ENCODE data around the gene GTPBP4. TPM values are rescaled to one million over a fixed set of nuclear protein-coding genes. Genes with fewer than 3 reads are reported as not detected.

Gene GTPBP4
- total and polyA plus RNA-seq, 9 of the 15 experiments (the other 6 are each of a cell fraction or from before 2014, with no cell fraction given): 79.0 to 155 (median 128) TPM

DNA sequence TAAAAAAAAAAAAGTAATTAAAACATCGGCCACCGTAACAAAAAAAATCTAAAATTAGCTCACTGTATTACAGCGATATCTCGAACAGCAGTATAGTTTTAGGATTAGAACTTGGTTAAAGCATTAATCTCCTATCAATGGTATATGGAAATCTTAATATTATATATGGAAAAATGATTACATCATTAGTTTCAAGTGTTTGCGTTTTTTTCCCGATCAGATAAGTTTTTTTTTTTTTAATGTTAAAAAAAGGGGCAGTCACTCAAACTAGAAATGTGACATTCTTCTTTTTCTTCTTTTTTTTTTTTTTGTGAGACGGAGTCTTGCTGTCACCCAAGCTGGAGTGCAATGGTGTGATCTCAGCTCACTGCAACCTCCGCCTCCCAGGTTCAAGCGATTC is 53.3 kb downstream of the GTPBP4 start (continued):
- TF ChIP-seq E2F4 (CRISPR knock-in tag; IDR thresholded peaks at IDR 0.05; ENCODE audit: low read depth) (no peak), ZC3H11A (IDR thresholded peaks at IDR 0.05; ENCODE audit: low read depth, low read length) (no peak), TCF7 (IDR thresholded peaks at IDR 0.05; ENCODE audit: borderline replicate concordance) (no peak)

DNA sequence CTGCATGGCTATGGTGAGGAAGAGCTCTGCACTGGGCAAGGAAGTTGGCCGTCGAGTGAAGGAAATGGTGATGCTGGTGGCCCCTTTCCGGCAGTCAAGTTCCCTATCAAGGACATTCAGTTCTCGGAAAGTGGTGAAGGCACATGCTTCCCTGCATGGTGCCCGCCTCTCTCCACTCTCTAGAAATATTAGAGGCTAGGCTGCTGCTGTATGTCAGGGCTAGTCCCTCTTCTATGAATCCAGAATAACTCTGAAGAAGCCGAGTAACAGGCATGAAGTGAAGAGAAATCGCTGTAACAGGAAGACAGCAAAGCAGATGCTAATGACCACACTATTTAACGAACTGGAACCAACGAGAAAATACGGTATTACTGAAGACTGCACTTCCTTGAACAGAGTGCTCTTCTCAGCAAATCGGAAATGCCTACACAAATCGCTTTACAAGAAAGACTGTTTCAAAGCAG is 55.3 kb downstream of the GTPBP4 start:
- BruUV-seq (replicated peaks): no TSS peak
- peaks cover 35% of the 10 kb centered on the region for H4K20me1 ChIP-seq (replicated peaks; ENCODE audit: control insufficient read depth, insufficient read depth, low read length)
- H3K79me2 ChIP-seq (ENCODE audit: control insufficient read depth, insufficient read depth, low read length): peaks cover 46% of the 10 kb centered on the region
- peaks cover 13% of the 10 kb centered on the region for H3K9me1 ChIP-seq (ENCODE audit: control insufficient read depth, insufficient read depth, low read length)
- WGBS (ENCODE audit: insufficient coverage, low coverage, missing lambda C conversion rate): 91% methylated on average over 12 of the region's 12 CpGs
- H2AFZ ChIP-seq (ENCODE audit: low read depth, low read length): no peak overlapping the region
- POLR2A ChIA-PET: interaction anchor here (0.5 to 1.2 kb wide), 2 partner anchors 11 to 24 kb away, joined by 3 read pairs; no protein-coding TSS in a partner anchor
- no peaks in the 10 kb centered on the region for H3K9me3 ChIP-seq (replicated peaks; ENCODE audit: control insufficient read depth, insufficient read depth, low read depth, low read length)
- FAIRE-seq (no peak), DNase-seq (ENCODE audit: extremely low read depth in 1 of 4, low spot score in 3 of 4) (no peak), ATAC-seq (no peak)
- H3K4me2 ChIP-seq (ENCODE audit: insufficient read depth, low read length): no peak overlapping the region
- CTCF ChIA-PET (ENCODE audit: low intra/inter-chr PET ratio): no interaction called here
- H3K4me1 ChIP-seq (replicated peaks in 1 of 2; ENCODE audit: control insufficient read depth in 2 of 2, insufficient read depth in 2 of 2, low read length in 2 of 2): peaks cover 14 to 22% of the 10 kb centered on the region in 2 experiments
- in situ Hi-C loops (cut with MboI): no loop called here
- H3K27me3 ChIP-seq (ENCODE audit: control insufficient read depth in 2 of 2, insufficient read depth in 2 of 2, low read length in 2 of 2): no peaks in the 10 kb centered on the region
- no peak overlapping the region for H3K4me3 ChIP-seq
- peaks cover 81% of the 10 kb centered on the region for H3K36me3 ChIP-seq (ENCODE audit: control insufficient read depth, insufficient read depth, low read length)
- H3K27ac ChIP-seq (ENCODE audit: extremely low read depth, low read depth, low read length): no peak overlapping the region
- TF ChIP-seq SMC3 (conservative IDR thresholded peaks at IDR 0.05; ENCODE audit: insufficient read depth, low read depth, low read length) (no peak), MCM5 (IDR thresholded peaks at IDR 0.05; ENCODE audit: low read depth) (no peak), HOXB6 (CRISPR knock-in tag; IDR thresholded peaks at IDR 0.05; ENCODE audit: borderline replicate concordance) (no peak), SMAD4 (CRISPR knock-in tag; conservative IDR thresholded peaks at IDR 0.05) (no peak)
- intact Hi-C loops (cut with micrococcal nuclease): no loop called here
- no peak overlapping the region for H3K9ac ChIP-seq (ENCODE audit: insufficient read depth in 1 of 2, low read depth in 2 of 2, low read length in 2 of 2)

Measured in K562 (cell line).